GM19023 (cell line): ENCODE data around the gene FNDC7.
"Not testable (repeated sequence)": the region's sequence is repeated elsewhere in the genome, so short reads cannot be mapped to it uniquely, and the experiment has no call there.

ENCODE experiments used
- ATAC-seq: cut with Tn5 transposase; IDR thresholded peaks from one replicate; pipeline ENCODE4 v1.9.1; 2021; ENCODE audit warnings: mild to moderate bottlenecking, moderate library complexity; ENCODE audit not compliant: unreplicated experiment

Gene FNDC7

DNA sequence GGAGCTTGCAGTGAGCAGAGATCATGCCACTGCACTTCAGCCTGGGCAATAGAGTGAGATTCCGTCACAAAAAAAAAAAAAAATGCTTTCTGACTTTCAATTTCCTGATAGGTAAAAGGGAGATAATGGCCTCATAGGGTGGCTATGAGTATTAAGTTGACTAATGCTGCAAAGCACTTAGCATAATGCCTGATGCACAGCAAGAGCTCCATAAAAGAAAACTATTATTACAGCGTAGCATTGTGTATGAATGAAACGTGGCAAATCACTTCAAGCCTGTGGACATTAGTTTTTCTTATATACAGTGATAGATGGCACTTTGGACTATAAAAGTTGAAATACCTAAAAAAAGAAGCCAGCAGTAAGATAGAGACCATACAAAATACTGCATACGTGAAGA is 16.8 kb downstream of the FNDC7 start:
- ATAC-seq = no peak

DNA sequence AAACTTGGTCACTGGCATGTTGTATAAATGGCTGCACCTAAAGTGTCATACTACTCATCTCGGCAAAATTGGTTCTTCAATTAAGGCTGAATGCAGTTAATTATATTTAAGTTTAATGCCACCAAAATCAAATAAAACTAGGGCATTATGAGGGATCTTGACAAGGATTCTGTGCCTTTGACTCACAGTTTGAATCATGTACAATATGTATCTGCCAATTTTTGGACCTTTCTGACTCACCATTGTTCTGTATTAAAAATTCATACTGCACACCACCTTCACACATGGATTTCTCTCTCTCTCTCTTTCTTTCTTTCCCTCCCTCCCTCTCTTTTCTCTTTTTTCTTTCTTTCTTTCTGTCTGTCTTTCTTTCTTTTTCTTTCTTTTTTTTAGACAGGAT is 19.7 kb downstream of the FNDC7 start:
- ATAC-seq = no peak

DNA sequence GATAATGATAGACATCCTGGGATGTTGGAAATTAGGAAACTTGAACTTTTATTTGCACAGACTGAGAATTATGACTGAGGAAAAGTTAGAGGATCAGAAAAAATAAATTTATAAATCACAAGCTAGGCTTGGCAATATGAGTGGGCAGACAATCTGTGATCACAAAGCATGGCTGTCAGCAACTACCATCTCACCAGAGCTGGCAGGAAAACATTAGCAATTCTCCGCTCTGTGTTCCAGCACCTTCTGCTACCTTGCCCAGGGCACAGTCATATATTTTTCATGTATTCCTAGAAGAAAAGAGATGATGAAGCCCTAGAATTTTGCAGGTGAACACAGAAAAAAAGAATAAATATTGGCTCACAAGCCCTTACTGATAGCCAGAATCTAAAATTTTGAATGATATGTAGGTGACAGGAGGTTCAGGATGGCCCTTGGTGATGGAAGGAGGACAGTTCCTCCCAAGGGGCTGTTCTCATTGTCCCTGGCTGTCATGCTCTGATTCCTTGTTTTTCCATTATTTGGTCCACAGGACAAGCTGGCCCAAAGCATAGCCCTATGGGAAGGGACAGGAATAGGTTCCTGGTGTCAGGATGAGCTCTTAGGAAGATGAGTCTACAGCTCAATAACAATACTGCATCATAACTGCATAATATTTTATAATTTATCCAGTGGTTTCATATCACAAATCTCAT is 21.6 kb downstream of the FNDC7 start:
- ATAC-seq = no peak

DNA sequence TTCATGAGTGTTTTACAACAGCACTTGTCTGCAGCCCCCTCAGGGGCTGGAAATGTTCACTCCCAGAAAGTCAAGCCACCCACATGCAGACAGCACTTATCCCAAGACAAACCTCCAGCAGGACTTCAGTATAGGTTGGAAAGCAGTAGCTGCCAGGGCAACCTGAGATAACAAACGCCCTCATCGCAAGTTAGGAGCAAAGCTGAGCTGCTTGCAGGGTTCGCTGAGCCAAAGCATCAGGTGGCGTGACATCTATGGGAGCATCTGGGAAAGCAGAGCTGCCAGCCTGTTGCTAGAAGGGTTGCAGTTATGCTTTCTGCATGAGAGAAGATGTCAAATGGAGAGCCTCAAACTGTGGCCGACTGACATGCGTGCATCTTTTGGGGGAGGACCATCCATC is 29.5 kb downstream of the FNDC7 start:
- ATAC-seq = no peak

DNA sequence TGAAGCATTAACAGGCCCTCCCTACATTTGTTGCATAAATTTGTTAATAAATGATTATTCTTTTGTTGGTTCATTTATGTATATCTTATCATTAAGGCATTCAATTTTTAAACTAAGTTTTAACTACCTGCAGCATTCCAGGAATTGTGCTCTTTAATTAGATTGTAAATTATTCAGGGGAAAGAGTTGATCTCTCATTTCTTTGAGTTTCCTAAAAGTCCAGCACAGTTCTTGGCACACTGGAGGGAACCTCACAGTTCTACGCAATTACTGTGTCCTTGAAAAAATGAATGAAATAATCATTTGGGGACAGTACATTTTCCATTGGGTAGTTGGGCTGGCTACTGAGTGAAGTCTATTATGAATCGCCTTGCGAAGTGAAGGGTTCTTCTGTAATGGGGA is 33.3 kb downstream of the FNDC7 start:
- ATAC-seq = no peak

DNA sequence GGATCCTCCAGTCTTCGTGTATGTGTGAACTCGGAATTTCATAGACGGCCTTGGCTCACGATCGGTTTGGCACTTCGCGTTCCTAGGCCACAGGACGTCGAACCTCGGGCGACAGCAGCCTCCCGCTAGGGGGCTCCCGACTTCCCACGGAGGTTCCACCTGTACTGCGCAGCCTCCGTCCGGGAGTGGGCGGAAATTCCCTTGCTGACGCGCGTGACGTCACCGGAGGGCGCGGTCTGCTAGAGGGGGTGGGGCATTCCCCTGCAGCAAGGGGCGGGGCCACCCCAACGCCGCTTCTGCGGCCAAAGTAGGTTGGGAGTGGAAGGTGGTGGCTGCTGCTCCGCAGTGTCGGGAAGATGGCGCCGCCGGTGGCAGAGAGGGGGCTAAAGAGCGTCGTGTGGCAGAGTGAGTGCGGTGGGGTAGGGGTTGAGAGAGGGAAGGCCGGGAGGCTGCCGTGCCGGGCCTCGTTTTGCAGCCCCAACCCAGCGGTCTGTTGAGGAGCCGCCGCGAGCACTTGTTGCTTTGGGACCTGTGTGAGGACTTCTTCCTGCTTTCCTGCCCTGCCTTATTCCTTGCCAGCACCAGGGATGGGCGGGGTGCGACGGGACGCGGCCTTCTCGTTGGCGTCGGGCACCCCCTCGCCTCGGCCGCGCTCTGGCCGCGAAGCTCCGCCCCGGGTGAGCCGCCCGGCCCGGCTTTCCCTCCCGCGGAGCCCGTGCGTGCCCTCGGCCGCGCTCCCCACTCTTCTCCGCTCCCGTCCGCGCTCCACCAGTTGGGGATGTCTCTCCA is 33.9 kb downstream of the FNDC7 start, which contains the start of gene STXBP3:
Gene STXBP3, plus strand, starts transcription at position 293 of the 789 bp plus-strand sequence. Its CDS starts 64 bp downstream, at position 357.
- peak; percentile 90 for ATAC-seq

DNA sequence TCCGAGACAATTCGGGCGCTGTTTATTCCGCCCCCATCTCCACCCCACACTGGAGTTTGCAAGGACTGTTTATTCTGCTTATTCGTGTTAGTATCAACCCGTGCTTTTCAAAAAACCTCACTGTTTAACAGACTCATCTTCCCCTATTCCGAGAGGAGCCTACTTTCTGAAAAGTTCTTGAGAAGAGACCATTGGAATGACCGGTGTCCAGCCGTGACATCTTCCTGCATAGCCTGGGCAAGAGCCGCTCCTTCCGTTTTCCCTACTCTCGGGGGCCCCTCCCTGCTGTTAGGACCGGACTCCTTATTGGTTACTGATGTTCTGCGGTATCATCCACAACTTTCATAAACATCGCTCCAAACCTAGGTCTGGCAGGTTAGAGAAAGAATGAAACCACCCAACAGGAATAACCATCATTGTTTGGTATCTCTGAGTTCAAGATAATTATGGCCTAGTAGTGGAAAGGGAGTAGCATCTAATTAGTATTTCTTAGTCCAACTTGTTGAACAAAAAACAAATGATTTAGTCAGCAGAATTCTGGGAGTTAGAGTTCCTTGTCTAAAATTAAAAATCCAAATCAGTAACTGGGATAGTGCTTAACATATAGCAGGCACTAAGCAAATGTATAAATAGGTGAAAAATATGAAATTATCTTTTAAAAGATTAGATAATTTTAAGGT is 34.6 kb downstream of the FNDC7 start:
- ATAC-seq = peak; percentile 24

DNA sequence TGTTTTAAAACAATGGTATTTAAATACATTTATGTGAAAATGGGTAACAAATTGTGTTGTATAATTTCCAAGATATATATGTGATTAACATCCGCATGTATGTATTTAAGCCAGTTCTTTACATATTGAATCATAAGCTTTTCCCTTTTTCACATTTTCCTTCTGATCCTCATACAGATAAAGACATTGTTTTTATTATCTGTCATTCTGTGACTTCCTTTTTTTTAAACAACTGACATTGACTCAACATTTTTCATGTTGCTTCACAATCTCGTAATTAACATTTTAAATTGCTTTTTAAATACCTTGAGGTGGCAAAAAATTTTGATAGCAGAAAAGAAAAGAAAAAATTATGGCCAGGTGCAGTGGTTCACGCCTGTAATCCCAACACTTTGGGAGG is 35.2 kb downstream of the FNDC7 start:
- ATAC-seq = no peak

DNA sequence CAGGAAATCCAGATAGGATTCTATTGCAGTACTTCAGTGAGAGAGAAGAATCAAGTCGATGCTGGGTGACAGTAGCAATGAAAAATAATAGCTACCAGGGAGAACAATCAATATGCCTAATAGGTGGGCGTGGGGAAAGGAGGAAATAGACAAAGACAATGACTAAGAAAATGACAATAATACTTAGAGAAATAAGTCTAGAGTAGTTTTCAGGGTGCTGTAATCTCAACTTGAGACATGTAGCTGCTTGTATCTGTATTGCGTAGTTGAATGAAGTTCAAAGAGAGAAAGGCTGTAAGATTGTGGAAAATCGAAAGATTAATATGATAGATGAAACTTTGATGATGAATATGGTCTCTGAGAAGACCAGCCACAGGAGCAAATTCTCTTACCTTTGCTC is 36.4 kb downstream of the FNDC7 start:
- ATAC-seq = no peak

DNA sequence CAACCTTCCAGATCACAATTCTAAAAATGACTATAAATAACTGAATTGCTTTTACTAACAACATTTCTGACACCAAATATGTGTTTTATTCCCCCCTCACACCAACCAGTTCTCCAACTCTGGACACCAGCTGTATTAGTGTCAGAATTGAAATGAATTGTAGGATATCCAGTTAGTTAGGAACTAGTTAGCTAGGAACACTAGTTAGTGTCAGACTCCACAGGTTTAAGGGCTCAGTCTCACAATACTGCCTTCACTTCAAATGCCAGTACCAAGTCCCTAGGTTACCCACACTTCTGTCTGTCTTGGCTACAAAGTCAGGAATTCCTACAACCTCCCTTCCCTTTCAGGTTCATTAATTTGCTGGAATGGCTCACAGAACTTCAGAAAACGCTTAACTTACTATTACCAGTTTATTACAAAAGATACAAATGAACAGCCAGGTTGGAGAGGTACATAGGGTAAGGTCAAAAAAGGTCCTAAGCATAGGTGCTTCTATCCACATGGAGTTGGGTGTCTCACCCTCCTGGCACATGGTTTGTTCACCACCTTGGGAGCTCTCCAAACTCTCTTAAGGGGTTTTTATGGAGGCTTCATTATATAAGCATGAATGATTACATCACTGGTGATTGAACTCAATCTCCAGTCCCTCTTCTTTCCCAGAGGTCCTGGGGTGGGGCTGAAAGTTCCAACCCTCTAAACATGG is 37.9 kb downstream of the FNDC7 start:
- ATAC-seq = no peak

DNA sequence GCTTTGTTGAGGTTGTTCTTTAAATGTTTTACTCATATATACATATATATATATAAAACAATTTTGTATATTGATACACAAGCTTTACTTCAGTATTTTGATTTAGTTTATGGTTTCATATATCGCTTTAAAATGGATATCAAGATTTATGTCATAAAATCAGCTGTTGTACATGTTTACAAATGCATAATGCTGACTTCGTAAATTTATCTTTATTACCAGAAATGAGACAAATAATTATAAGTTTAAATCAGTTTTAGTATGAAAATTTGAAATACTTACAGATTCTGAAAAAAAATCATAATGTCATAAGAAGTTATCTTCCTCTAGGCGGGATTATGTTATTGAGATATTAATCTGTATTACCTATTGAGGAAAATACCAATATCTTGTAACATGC is 40.7 kb downstream of the FNDC7 start:
- ATAC-seq = no peak

DNA sequence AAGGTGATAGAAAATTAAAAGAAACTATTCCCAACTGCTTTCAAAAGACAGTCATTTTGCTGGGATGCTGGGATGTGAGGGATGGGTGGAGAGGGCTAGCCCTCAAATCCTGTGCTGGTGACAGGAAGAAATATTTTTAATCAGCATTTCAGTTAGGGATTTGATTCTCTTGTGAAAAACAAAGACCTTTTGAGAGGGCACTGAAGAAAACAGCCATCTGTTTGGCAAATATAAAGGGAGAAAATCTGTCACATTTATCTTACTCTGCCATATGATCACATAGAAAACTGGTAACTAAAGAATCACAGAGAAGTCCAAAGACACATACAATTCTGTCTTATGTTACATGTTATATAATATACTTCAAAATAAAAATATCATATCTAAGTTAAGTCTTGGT is 46.1 kb downstream of the FNDC7 start:
- no peak for ATAC-seq

DNA sequence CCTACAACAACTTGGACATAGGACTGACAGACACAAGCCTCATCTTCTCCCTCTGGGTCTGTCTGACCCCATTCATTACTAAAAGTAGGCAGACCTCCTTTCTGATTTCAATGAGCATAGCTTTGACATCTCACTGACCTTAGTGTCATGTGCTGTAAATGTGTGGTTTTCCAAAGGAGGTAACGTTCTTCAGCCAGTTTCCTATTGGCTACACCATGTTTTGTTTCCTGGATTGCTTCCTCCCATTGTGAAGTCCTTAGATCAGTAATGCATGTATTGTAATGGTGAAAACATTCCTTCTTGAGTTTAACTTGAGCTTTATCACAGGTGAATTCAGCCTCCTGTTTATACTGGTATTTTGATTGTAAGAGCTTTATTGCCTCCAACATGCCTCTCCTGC is 54.4 kb downstream of the FNDC7 start:
- no peak for ATAC-seq

DNA sequence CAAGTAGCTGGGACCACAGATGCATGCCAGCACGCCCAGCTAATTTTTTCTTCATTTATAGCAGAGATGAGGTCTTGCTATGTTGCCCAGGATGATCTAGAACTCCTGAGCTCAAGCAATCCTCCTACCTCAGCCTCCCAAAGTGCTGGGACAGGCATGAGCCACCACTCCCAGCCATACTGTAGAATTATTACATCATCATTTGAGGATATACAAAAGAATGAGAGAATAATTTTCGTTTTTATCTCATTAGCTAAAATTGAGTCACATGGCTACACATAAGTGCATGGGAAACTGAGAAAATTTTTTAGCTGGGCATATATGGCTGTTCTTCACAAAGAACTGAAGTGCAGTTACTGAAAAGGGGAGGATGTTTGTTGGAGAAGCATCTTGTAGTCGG is 55.0 kb downstream of the FNDC7 start:
- no peak for ATAC-seq

DNA sequence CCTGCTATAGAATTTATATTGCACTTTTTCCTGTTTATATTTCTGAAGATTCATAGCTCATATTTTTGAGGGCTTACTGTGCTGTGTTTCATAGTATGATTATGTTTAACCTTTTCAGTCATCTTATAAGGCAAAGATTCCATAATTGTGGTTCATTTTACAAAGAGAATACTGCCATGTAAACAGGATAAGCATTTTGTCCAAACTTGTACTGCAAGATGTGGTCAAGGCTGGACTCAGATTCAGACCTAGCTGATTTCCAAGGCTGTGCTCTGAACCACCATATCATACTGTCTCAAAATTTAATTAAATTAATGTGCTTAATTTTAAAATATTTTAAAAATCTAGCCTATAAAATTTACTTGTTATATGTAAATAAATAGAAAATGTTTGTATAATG is 65.1 kb downstream of the FNDC7 start:
- no peak for ATAC-seq

DNA sequence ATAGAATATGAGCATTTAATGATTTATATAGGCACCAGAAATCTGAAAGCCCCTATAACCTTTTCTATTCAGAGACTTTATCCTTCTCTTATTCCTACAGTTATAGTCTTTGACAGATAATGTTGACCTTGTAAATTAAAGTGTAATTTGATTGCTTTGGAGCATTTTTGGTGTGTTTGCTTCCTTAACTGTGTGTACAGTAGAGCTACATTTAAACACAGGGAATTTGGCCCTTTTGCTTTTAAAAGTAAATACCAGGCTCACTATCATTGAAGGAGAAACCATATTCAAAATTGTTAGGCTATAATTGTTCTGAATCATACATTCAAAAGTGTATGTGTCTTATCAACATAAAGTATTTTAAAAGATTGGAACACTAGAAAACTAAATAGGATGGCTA is 66.7 kb downstream of the FNDC7 start:
- ATAC-seq = no peak

DNA sequence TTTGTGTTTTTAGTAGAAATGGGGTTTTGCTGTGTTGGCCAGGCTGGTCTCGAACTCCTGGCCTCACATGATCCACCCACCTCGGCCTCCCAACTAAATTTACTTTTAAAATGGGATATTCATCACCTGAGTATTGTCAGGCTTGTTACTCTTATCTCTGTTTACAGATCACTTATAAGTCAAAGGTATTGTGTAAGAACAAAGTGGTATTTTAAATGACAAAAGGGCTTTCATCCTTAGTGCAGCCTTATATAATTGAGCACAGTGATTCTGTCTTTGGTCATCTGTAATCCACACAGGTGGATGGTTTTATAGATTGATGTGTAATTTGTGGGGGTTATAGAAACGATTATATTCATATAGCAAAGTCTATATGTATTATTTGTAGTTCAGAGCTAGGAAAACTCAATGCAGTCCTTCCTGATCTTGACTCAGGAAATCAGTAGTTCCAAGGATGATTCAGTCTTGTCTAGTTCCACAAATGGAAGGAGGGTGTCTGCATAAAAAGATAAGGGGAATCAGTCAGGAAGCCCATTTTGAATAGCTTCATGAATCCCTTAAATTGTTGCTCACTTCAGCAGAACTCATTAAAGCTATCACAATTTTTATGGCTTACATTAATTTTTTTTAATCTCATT is 68.3 kb downstream of the FNDC7 start:
- ATAC-seq = no peak

DNA sequence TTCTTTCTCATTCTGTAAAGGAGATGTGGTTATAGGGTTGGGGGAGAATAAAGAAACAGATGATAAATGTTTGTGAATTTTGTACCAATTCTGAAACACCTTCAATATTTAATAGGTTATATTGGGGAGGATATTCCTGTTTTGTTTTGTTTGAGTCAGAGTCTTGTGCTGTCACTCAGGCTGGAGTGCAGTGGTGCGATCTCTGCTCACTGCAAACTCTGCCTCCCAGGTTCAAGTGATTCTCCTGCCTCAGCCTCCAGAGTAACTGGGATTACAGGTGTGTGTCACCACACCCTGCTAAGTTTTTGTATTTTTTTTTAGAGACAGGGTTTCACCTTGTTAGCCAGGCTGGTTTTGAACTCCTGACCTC is 68.9 kb downstream of the FNDC7 start:
- ATAC-seq = not testable (repeated sequence)

DNA sequence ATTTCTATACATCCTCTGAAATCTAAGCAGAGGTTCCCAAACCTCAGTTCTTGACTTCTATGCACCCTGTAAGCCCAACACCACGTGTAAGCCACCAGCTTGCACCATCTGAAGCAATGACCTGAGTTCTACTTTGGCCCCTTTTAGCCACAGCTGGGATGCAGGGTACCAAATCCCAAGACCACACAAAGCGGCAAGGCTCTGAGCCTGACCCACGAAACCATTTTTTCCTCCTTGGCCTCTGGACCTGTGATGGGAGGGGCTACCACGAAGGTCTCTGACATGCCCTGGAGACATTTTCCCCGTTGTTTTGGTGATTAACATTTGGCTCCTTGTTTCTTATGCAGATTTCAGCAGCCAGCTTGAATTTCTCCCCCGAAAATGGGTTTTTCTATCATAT is 72.6 kb downstream of the FNDC7 start:
- ATAC-seq = no peak

DNA sequence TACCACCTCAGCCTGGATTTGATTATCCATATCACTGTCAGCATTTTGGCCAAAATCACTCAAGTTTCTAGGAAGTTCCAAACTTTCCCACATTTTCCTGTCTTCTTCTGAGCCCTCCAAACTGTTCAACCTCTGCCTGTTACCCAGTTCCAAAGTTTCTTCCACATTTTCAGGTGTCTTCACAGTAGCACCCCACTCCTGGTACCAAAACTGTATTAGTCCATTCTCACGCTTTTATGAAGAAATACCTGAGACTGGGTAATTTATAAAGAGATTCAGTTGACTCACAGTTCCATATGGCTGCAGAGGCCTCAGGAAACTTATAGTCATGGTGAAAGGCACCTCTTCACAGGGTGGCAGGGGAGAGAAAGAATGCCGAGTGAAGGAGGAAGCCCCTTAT is 73.2 kb downstream of the FNDC7 start:
- no peak for ATAC-seq

DNA sequence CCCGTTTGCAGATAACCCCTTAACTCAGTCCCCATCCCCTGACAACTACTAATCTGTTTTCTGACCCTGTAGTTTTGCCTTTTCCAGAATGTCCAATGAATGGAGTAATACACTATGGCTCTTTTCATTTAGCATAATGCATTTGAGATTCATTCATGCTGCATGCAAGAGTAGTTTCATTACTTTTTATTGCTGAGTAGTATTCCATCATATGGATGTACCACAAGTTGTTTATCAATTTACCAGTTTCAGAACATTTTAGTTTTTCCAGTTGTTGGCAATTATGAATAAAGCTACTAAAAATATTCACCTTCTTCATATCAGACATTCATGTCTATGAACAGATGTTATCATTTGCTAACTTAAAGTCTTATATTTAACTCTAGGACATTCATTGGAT is 79.1 kb downstream of the FNDC7 start:
- no peak for ATAC-seq
